Mesendoderm (in vitro differentiated cells): ENCODE results near the gene CTNNA1.

Experiments used
- DNase-seq: peaks from one replicate; pipeline ENCODE4 v3.0.0; 2013
- H2AK5ac ChIP-seq: 2 replicates; pipeline ENCODE4 v1.6.1; 2013; ENCODE audit warnings: low read length, inconsistent platforms
- H2BK120ac ChIP-seq: 2 replicates; pipeline ENCODE4 v1.6.1; 2013; ENCODE audit warnings: low read depth, mild to moderate bottlenecking, low read length, moderate library complexity, mixed read lengths
- H2BK15ac ChIP-seq: replicated peaks from 2 replicates; pipeline ENCODE4 v1.6.1; 2013; ENCODE audit warnings: low read depth, mild to moderate bottlenecking, moderate library complexity
- H2BK5ac ChIP-seq: 2 replicates; pipeline ENCODE4 v1.6.1; 2013; ENCODE audit warnings: low read length, inconsistent platforms
- H3K18ac ChIP-seq: 2 replicates; pipeline ENCODE4 v1.6.1; 2013; ENCODE audit warnings: mild to moderate bottlenecking, low read length, mixed read lengths
- H3K23ac ChIP-seq: one replicate; pipeline ENCODE4 v1.6.1; 2013; ENCODE audit warnings: low read length
- H3K27ac ChIP-seq: 2 replicates; pipeline ENCODE4 v1.5.1; 2013; ENCODE audit warnings: low read depth, mild to moderate bottlenecking, inconsistent platforms, low read length, moderate library complexity
- H3K27me3 ChIP-seq: 2 replicates; pipeline ENCODE4 v1.6.1; 2013; ENCODE audit warnings: low read length, control low read depth, mild to moderate bottlenecking, inconsistent platforms; ENCODE audit not compliant: insufficient read depth, poor library complexity
- H3K36me3 ChIP-seq: 2 replicates; pipeline ENCODE4 v1.6.1; 2013; ENCODE audit warnings: low read length, inconsistent platforms; ENCODE audit not compliant: control insufficient read depth, insufficient read depth
- H3K4ac ChIP-seq: one replicate; pipeline ENCODE4 v1.6.1; 2013; ENCODE audit warnings: low read depth, mild to moderate bottlenecking, low read length, moderate library complexity
- H3K4me1 ChIP-seq: 2 replicates; pipeline ENCODE4 v1.6.1; 2013; ENCODE audit warnings: low read depth, low read length, inconsistent platforms; ENCODE audit not compliant: control insufficient read depth
- H3K4me2 ChIP-seq: 2 replicates; pipeline ENCODE4 v1.6.1; 2013; ENCODE audit warnings: low read length
- H3K4me3 ChIP-seq: 2 replicates; pipeline ENCODE4 v1.5.1; 2013; ENCODE audit warnings: mild to moderate bottlenecking, low read length
- H3K56ac ChIP-seq: one replicate; pipeline ENCODE4 v1.6.1; 2013; ENCODE audit warnings: low read length
- H3K79me1 ChIP-seq: 2 replicates; pipeline ENCODE4 v1.6.1; 2013; ENCODE audit warnings: low read length, inconsistent platforms
- H3K79me2 ChIP-seq: 2 replicates; pipeline ENCODE4 v1.6.1; 2013; ENCODE audit warnings: mild to moderate bottlenecking, low read length; ENCODE audit not compliant: control insufficient read depth, insufficient read depth
- H3K9ac ChIP-seq: 2 replicates; pipeline ENCODE4 v1.6.1; 2013; ENCODE audit warnings: low read length, inconsistent platforms
- H4K5ac ChIP-seq: one replicate; pipeline ENCODE4 v1.6.1; 2013; ENCODE audit warnings: low read length
- H4K8ac ChIP-seq: one replicate; pipeline ENCODE4 v1.6.1; 2013; ENCODE audit warnings: low read depth, mild to moderate bottlenecking, control low read depth, low read length, moderate library complexity
- WGBS: extraction: QIAGEN DNeasy Blood & Tissue Kit; methylation state at CpG from one replicate; pipeline ENCODE4 v1.1.7; 2013; ENCODE audit warnings: low lambda C conversion rate, missing lambda C conversion rate; ENCODE audit not compliant: insufficient coverage; ENCODE audit errors: extremely low coverage; 5-methylcytosine and 5-hydroxymethylcytosine counted together

Gene CTNNA1

DNA sequence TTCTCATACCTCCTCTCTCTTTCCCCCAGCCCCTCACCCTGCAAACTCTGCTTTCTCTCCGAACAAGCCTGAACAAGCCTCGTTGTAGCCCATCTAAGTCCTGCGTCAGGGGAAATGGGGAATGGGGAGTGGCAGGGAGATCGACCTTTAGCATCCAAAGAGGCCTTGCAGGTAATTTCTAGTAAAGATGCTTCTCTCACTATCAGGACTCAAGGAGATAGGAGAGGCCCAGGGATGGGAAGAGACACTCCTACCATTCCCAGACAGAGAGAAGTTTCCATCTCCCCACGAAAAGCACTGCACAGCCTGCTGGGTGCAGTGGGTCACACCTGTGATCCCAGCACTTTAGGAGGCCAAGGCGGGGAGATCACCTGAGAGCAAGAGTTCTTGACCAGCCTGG is 44.4 kb upstream of the CTNNA1 start:
- no peak for DNase-seq

DNA sequence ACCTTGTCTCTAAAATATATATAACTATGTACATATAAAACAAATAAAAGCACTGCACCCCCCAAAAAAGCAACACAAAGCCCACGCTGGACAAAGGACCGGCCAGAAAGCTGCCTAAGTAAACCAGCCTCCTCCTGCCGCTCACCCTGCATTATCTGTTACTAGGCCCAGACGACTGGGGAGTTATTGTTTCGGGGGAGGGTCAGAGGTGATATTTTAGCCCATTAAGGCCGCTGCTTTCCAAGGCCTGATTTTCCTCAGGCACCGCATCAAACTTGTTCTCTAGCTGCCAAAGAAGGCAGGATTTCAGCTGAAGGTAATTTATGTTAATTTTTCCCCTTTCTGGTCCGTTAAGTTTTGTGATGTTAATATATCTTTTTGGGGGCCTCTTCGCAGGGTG is 44.0 kb upstream of the CTNNA1 start:
- no peak for DNase-seq
- Histone ChIP-seq H3K27me3 (no peaks in the 10 kb centered on the region), H3K79me2 (no peaks in the 10 kb centered on the region), H2BK15ac (no peak overlapping the region), H3K36me3 (no peaks in the 10 kb centered on the region), H2AK5ac (no peak overlapping the region), H4K5ac (no peak overlapping the region), H4K8ac (no peak overlapping the region), H2BK120ac (peak overlapping the region; percentile 10), H2BK5ac (no peak overlapping the region), H3K27ac (no peak overlapping the region), H3K79me1 (no peaks in the 10 kb centered on the region), H3K4me1 (no peaks in the 10 kb centered on the region), H3K4me2 (no peak overlapping the region), H3K56ac (no peak overlapping the region), H3K18ac (peak overlapping the region; percentile 43), H3K4me3 (no peak overlapping the region), H3K9ac (no peak overlapping the region), H3K23ac (no peak overlapping the region), H3K4ac (no peak overlapping the region)
- no CpG with 5 or more reads among the region's 9 CpGs for WGBS

More for the DNA sequence above, 44.4 kb upstream of the CTNNA1 start:
- no peak overlapping the region for H3K9ac ChIP-seq
- no peak overlapping the region for H4K8ac ChIP-seq
- no peaks in the 10 kb centered on the region for H3K79me1 ChIP-seq
- H3K56ac ChIP-seq = no peak overlapping the region
- no peak overlapping the region for H2BK5ac ChIP-seq
- no peaks in the 10 kb centered on the region for H3K4me1 ChIP-seq
- H2BK15ac ChIP-seq = no peak overlapping the region
- no peaks in the 10 kb centered on the region for H3K79me2 ChIP-seq
- H3K4ac ChIP-seq = no peak overlapping the region
- no peak overlapping the region for H3K27ac ChIP-seq
- H3K36me3 ChIP-seq = no peaks in the 10 kb centered on the region
- no peak overlapping the region for H3K4me2 ChIP-seq
- no peak overlapping the region for H3K4me3 ChIP-seq
- no CpG with 5 or more reads among the region's 6 CpGs for WGBS
- no peak overlapping the region for H2BK120ac ChIP-seq
- no peak overlapping the region for H3K23ac ChIP-seq
- H2AK5ac ChIP-seq = no peak overlapping the region
- H3K18ac ChIP-seq = no peak overlapping the region
- no peak overlapping the region for H4K5ac ChIP-seq
- no peaks in the 10 kb centered on the region for H3K27me3 ChIP-seq

GRCh38 chr5:138711087-138711486 is 42.1 kb upstream of the CTNNA1 start:
- Histone ChIP-seq H3K4ac (no peak overlapping the region), H3K27ac (no peak overlapping the region), H3K18ac (no peak overlapping the region), H2AK5ac (no peak overlapping the region), H2BK120ac (no peak overlapping the region), H3K23ac (no peak overlapping the region), H3K56ac (no peak overlapping the region), H3K4me1 (no peaks in the 10 kb centered on the region), H3K4me3 (no peak overlapping the region), H4K8ac (no peak overlapping the region), H3K79me2 (no peaks in the 10 kb centered on the region), H4K5ac (no peak overlapping the region), H2BK5ac (no peak overlapping the region), H3K36me3 (no peaks in the 10 kb centered on the region), H3K79me1 (no peaks in the 10 kb centered on the region), H3K27me3 (no peaks in the 10 kb centered on the region), H3K9ac (no peak overlapping the region), H3K4me2 (no peak overlapping the region), H2BK15ac (no peak overlapping the region)
- no peak for DNase-seq
- WGBS = no CpG with 5 or more reads among the region's 6 CpGs

- no peak overlapping the region for H2BK5ac ChIP-seq
- H3K4me1 ChIP-seq = no peaks in the 10 kb centered on the region
- no peak overlapping the region for H3K4me2 ChIP-seq
- no peak overlapping the region for H3K56ac ChIP-seq
- no peak overlapping the region for H2AK5ac ChIP-seq
- no peak overlapping the region for H3K4me3 ChIP-seq
- WGBS = no CpG with 5 or more reads among the region's 3 CpGs
- H3K27me3 ChIP-seq = no peaks in the 10 kb centered on the region
- no peaks in the 10 kb centered on the region for H3K79me1 ChIP-seq
- H3K4ac ChIP-seq = no peak overlapping the region
- H3K36me3 ChIP-seq = no peaks in the 10 kb centered on the region
- no peak overlapping the region for H2BK15ac ChIP-seq
- H3K79me2 ChIP-seq = no peaks in the 10 kb centered on the region
- H2BK120ac ChIP-seq = no peak overlapping the region
- no peak overlapping the region for H4K8ac ChIP-seq
- no peak for DNase-seq
- no peak overlapping the region for H3K23ac ChIP-seq
- no peak overlapping the region for H3K18ac ChIP-seq
- no peak overlapping the region for H4K5ac ChIP-seq
- H3K27ac ChIP-seq = no peak overlapping the region
- H3K9ac ChIP-seq = no peak overlapping the region
Observed at GRCh38 chr5:138711811-138712210, 41.4 kb upstream of the CTNNA1 start.

- WGBS = no CpG with 5 or more reads among the region's 8 CpGs
- H2BK120ac ChIP-seq = no peak overlapping the region
- H3K27me3 ChIP-seq = no peaks in the 10 kb centered on the region
- no peak overlapping the region for H3K27ac ChIP-seq
- H3K9ac ChIP-seq = no peak overlapping the region
- H4K5ac ChIP-seq = no peak overlapping the region
- no peaks in the 10 kb centered on the region for H3K79me2 ChIP-seq
- no peak overlapping the region for H3K23ac ChIP-seq
- no peaks in the 10 kb centered on the region for H3K79me1 ChIP-seq
- no peaks in the 10 kb centered on the region for H3K36me3 ChIP-seq
- no peak overlapping the region for H3K4me3 ChIP-seq
- H3K56ac ChIP-seq = no peak overlapping the region
- H3K4ac ChIP-seq = no peak overlapping the region
- no peak for DNase-seq
- H3K4me2 ChIP-seq = no peak overlapping the region
- no peaks in the 10 kb centered on the region for H3K4me1 ChIP-seq
- no peak overlapping the region for H2AK5ac ChIP-seq
- H4K8ac ChIP-seq = no peak overlapping the region
- no peak overlapping the region for H3K18ac ChIP-seq
- H2BK5ac ChIP-seq = no peak overlapping the region
- no peak overlapping the region for H2BK15ac ChIP-seq
Observed at GRCh38 chr5:138712324-138712723, 40.9 kb upstream of the CTNNA1 start.

DNA sequence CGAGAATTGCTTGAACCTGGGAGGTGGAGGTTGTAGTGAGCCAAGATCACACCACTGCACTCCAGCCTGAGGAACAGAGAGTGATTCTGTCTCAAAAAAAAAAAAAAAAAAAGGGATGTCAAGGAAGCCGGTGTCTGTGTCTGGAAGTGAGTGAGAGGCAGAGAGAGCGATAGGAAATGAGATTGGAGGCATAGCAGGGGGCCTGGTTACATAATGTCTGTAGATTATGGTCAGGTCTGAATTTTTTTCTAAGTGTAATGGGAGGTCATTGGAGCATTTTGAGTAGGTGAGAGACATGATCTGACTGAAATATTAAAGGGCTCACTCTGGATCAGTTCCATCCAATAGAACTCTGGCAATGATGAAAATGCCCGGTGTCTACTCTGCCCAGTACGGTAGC is 40.4 kb upstream of the CTNNA1 start:
- H3K23ac ChIP-seq = no peak overlapping the region
- no peaks in the 10 kb centered on the region for H3K79me2 ChIP-seq
- H3K4ac ChIP-seq = no peak overlapping the region
- no peaks in the 10 kb centered on the region for H3K27me3 ChIP-seq
- no peaks in the 10 kb centered on the region for H3K79me1 ChIP-seq
- no CpG with 5 or more reads among the region's 5 CpGs for WGBS
- H3K9ac ChIP-seq = no peak overlapping the region
- no peak overlapping the region for H3K4me3 ChIP-seq
- no peak overlapping the region for H2AK5ac ChIP-seq
- peak overlapping the region; percentile 34 for H3K18ac ChIP-seq
- no peak for DNase-seq
- H2BK5ac ChIP-seq = no peak overlapping the region
- H3K4me1 ChIP-seq = no peaks in the 10 kb centered on the region
- no peak overlapping the region for H2BK120ac ChIP-seq
- no peak overlapping the region for H4K8ac ChIP-seq
- no peak overlapping the region for H3K56ac ChIP-seq
- H3K27ac ChIP-seq = no peak overlapping the region
- no peaks in the 10 kb centered on the region for H3K36me3 ChIP-seq
- H2BK15ac ChIP-seq = no peak overlapping the region
- no peak overlapping the region for H3K4me2 ChIP-seq
- no peak overlapping the region for H4K5ac ChIP-seq
